ENCODE results near the gene CLEC2D.
"Not testable (repeated sequence)": the region's sequence is repeated elsewhere in the genome, so short reads cannot be mapped to it uniquely, and the experiment has no call there.

The CLEC2D gene

DNA sequence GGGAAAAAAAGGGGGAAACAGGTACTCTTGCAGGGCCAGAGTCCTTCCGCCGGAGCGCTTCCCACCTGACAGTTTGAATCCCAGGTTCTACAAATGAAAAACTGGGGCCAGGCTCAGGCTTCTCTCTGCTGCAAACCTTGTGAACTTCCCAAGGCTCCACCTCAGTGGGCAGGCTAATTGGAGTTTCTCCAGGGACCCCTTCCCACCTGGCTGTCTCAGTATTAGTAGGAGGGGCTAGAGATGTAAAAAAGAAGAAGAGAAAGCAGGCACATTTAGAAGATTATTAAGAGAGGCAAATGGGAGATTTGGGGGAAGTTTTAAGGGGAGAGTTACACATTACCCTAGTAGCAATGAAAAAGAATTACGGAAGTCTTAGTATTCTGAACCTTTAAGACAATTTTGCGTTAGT lies 20.0 kb upstream of the CLEC2D start:
- no peak for DNase-seq (ENCODE audit: low read depth, low spot score)
- H3K4me3 ChIP-seq (ENCODE audit: low read length): peak overlapping the region; percentile 61

DNA sequence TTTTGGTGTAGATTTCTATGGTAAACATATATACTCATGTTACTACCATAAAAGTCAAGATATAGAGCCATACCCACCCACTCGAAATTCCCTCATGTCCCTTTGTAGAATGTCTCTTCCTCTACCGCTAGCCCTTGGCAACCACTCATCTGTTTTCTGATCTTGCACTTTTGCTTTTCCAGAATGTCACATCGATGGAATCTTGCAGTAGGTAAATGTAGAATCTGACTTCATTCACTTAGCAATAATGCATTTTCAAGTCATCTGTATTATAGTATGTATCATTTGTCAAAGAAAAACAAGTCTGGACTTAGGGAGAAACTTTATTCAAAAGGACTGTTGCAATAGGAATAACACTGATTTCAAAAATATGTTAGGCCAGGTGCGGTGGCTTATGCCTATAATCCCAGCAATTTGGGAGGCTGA lies 19.3 kb upstream of the CLEC2D start:
- peak overlapping the region; percentile 24 for H3K4me3 ChIP-seq (ENCODE audit: low read length)
- no peak for DNase-seq (ENCODE audit: low read depth, low spot score)

DNA sequence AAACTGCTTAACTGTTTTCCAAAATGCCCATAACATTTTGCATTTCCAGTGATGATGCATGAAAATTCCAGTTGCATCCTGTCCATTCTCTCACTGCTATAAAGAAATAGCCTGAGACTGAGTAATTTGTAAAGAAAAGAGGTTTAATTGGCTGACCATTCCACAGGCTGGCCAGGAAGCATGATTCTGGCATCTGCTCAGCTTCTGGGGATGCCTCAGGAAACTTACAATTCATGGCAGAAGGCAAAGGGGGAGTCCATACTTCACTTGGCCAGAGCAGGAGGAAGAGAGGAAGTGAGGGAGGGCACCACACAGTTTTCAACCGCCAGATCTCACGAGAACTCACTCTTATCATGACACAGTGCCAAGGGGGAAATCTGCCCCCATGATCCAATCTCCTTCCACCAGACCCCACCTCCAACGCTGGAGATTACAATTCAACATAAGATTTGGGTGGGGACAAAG lies 18.2 kb upstream of the CLEC2D start:
- H3K4me3 ChIP-seq (ENCODE audit: low read length): no peak overlapping the region
- peak; percentile 41 for DNase-seq (ENCODE audit: low read depth, low spot score)

DNA sequence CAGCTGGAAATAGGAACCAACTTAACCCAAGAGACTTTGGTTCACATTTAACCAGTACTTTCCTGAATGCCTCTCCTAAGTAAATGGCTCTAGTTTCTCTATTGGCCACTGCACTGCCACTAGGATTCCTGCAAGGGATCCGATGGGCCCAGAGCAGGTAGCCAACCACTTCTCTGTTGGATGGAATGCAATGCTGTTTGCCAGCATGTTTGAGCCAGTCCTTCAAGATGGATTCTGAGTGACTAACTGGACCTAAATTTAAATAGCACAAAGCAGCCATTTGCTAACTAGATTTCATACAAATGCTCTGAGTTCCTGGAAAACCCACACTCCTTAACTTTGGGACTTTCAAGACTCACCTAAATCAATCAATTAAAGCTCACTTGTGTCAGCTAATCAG lies 9.5 kb upstream of the CLEC2D start:
- no peak overlapping the region for H3K4me3 ChIP-seq (ENCODE audit: low read length)
- DNase-seq (ENCODE audit: low read depth, low spot score): no peak

DNA sequence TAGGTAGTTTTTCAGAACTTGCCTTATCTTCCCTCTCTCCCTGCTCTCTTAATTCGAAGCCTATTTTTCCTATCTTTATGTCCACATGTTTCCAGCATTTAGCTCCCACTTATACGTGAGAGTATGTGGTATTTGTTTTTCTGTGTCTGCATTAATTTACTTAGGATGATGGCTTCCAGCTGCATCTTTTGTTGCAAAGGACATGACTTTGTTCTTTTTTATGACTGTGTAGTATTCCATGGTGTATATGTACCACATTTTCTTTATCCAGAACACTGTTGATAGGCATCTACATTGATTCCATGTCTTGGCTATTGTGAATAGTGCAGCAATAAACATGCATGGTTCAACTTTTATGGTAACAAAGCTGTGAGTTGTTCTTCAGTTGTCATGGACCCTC lies 7.8 kb upstream of the CLEC2D start:
- no peak overlapping the region for H3K4me3 ChIP-seq (ENCODE audit: low read length)
- DNase-seq (ENCODE audit: low read depth, low spot score): no peak

DNA sequence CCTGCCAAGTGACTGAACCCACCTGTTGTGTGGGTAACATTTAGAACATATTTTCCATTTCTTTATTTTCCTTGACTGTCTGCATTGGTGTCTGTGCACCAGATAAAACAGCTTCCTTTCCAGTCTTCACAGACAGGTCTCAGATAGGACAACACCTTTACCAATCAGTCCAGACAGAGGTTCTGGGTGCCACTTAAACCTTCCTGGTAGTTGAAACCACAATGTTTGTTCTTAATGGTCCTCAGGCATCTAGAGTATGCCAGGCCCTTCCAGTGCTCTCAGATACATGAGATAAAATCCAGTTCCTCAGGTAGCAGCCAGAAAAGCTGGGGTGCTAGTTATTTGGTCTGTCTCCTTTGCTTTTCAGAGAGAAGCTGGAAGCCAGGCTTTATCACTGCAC lies 7.0 kb upstream of the CLEC2D start:
- H3K4me3 ChIP-seq (ENCODE audit: low read length): no peak overlapping the region
- no peak for DNase-seq (ENCODE audit: low read depth, low spot score)

DNA sequence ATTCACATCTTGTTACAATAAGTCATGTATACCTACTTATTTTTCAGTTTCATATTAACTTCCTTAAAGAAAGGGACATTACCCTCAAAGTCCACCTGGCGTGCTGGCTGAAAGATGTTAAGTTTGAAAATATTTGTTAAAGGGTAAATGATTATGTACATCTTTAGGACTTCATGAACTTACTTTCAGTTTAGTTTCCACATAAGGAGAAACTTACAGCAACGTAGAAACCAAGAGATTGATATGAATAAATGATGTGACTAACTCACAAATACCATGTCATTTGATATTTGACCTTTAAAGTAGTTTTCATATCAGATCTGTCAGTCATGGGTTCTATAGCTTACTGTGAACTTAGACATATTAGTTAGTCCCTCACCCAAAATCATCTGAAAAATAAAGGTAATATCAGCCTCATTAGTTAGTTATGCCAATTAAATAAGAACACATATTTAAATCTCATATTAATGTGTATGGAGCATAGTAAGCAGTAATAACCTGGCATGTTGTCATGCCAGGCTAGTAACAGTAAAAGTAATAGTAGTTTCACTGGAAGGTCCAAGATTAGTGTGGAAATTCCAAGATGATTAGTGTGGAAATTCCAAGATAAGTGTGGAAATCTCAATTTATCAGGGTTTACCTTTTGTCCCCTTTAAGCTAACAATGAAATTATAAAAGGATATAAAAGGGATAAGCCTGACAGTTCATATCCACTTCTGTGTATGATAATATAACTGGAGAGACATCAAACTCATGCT lies 1.9 kb upstream of the CLEC2D start:
- no peak for DNase-seq (ENCODE audit: low read depth, low spot score)
- no peak overlapping the region for H3K4me3 ChIP-seq (ENCODE audit: low read length)

DNA sequence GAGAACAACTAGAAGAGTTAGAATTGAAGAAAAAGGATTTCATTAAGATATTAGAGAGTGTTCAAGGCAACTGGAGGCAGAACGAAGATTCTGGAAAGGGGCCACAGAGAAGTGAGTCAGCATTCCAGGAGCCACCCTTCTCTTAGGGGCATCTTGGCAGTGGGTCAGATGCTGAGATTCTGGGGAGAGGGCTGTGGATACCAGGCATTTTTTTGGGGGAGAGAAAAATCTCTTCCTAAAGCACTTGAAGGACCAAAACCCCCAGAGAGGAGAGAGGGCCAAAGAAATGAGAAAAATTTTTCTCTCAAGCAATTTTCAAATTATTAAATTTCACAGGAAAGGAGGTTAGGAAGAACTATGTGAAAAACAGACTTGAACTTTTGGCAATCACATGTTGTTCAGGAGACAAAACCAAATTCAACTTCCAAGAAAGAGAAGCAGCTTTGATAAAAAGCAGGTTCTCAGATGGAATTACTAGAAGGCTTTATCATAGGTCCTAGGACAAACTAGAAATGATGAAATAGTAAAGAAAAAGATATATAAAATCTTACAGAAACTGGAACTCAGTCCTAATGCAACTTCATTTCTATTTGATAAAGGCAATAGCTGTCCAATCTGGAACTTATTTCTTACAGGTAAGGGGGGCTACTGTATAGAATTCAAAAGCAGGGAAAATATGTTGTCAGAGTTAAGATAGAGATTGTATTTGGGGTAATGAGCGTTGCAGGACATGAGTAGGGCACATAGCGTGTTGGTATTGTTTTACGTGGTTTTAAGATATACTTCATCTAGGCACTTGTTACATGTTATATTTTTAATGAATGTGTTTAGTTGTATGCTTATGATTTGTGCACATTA lies 1.1 kb upstream of the CLEC2D start:
- H3K4me3 ChIP-seq (ENCODE audit: low read length): no peak overlapping the region
- no peak for DNase-seq (ENCODE audit: low read depth, low spot score)

DNA sequence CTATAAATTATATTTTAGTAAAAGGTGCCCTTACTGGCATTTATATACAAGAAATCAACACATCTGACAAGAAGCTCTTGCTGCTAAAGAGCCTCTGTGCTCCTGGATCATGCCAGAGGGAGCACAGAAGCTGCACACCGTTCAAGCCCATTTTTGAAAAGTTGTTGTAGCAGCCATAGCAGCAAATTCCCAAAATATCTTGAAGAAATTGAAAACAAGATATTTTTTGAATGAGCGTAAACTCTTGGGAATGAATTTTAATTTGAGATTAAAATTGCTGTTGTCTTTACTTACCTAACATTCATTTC lies 540 bp upstream of the CLEC2D start:
- no peak overlapping the region for H3K4me3 ChIP-seq (ENCODE audit: low read length)
- DNase-seq (ENCODE audit: low read depth, low spot score): no peak

DNA sequence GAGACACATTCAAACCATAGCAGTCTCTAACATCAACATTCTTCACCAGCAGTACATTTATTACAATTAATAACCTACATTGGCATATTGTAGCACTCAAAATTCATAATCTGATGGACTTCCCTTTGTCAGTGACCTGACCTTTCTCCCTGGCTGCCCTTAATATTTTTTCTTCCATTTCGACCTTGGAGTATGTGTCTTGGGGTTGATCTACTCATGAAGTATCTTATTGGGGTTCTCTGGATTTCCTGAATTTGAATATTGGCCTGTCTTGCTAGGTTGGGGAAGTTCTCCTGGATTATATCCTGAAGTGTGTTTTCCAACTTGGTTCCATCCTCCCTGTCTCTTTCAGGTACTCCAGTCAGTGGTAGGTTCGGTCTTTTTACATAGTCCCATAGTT lies 2.8 kb downstream of the CLEC2D start:
- H3K4me3 ChIP-seq (ENCODE audit: low read length); DNase-seq (ENCODE audit: low read depth, low spot score): not testable (repeated sequence)

DNA sequence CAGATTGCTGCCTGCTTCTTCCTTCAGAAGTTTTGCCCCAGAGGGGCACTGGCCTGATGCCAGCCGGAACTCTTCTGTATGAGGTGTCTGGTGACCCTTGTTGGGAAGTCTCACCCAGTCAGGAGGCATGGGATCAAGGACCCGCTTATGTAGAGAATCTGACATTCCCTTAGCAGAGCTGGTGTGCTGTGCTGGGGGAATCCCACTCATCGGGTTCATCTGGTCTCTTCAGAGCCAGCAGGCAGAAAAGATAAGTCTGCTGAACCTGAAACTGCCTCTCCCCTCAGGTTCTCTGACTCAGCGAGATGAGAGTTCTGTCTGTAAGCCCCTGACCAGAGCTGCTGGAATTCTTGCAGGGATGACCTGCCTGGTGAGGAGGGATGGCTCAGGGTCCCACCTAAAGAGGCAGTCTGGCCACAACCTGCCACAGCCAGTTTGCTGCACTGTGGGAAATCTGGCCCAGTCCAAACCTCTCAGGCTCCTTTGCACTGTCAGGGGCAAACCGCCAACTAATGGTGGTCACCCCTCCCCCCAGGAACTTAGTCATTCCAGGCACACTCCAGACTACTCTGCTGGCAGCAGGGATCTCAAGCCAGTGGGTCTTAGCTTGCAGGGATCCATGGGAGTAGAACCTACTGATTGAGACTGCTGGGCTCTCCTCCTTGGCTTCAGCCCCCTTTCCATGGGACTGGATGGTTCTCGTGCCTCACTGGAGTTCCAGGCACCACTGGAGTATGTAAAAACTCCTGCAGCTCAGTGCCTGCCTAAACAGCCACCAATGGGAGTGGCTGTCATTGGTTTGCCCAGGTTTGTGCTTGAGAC lies 4.1 kb downstream of the CLEC2D start:
- H3K4me3 ChIP-seq (ENCODE audit: low read length): no peak overlapping the region
- peak; percentile 58 for DNase-seq (ENCODE audit: low read depth, low spot score)

DNA sequence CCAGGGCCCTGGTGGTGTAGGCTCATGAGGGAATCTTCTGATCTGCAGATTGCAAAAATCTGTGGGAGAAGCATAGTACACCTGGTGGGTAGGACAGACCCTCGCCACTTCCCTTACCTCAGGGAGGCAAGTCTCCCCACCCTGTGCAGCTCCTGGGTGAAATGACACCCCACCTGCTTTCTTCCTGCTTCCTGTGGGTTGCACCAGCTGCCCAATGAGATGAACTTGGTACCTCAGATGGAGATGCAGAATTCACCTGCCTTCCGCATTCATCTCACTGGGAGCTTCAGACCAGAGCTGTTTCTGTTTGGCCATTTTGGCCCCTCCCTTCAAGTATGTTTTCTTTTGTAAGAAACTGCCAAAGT lies 4.7 kb downstream of the CLEC2D start:
- H3K4me3 ChIP-seq (ENCODE audit: low read length): no peak overlapping the region
- DNase-seq (ENCODE audit: low read depth, low spot score): peak; percentile 79

DNA sequence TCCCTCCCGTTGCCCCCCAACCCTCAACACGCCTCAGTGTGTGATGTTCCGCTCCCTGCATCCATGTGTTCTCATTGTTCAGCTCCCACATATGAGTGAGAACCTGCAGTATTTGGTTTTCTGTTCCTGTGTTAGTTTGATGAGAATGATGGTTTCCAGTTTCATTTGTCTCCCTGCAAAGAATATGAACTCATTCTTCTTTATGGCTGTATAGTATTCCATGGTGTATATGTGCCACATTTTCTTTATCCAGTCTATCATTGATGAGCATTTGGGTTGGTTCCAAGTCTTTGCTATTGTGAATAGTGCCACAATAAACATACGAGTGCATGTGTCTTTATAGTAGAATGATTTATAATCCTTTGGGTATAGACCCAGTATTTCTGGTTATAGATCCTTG lies 13.0 kb downstream of the CLEC2D start:
- DNase-seq (ENCODE audit: low read depth, low spot score); H3K4me3 ChIP-seq (ENCODE audit: low read length): not testable (repeated sequence)

DNA sequence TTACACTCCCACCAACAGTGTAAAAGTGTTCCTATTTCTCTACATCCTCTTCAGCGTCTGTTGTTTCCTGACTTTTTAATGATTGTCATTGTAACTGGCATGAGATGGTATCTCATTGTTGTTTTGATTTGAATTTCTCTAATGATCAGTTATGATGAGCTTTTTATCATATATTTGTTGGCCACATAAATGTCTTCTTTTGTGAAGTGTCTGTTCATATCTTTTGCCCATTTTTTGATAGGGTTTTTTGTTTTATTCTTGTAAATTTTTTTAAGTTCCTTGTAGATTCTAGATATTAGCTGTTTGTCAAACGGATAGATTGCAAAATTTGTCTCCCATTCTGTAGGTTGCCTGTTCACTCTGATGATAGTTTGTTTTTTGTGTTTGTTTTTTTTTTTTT lies 13.4 kb downstream of the CLEC2D start:
- not testable (repeated sequence) for H3K4me3 ChIP-seq (ENCODE audit: low read length); DNase-seq (ENCODE audit: low read depth, low spot score)

DNA sequence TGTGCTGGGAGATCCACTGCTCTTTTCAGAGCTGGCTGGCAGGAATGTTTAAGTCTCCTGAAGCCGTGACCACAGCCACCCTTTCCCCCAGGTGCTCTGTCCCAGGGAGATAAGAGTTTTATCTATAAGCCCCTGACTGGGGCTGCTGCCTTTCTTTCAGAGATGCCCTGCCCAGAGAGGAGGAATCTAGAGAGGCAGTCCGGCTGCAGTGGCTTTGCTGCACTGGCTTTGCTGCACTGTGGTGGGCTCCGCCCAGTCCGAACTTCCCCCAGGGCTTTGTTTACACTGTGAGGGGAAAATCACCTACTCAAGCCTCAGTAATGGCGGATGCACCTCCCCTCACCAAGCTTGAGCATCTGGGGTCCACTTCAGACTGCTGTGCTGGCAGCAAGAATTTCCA lies 15.9 kb downstream of the CLEC2D start:
- not testable (repeated sequence) for H3K4me3 ChIP-seq (ENCODE audit: low read length); DNase-seq (ENCODE audit: low read depth, low spot score)

DNA sequence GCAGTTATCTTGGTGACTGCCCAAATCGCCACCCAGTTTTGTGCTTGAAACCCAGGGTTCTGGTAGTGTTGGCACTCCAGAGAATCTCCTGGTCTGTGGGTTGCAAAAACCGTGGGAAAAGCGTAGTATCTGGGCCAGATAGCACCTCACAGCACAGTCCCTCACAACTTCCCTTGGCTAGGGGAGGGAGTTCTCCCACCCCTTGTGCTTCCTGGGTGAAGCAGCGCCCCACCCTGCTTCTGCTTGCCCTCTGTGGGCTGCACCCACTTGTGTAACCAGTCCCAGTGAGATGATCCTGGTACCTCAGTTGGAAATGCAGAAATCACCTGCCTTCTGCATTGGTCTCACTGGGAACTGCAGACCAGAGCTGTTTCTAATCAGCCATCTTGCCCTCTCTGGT lies 16.4 kb downstream of the CLEC2D start:
- no peak for DNase-seq (ENCODE audit: low read depth, low spot score)
- H3K4me3 ChIP-seq (ENCODE audit: low read length): no peak overlapping the region

DNA sequence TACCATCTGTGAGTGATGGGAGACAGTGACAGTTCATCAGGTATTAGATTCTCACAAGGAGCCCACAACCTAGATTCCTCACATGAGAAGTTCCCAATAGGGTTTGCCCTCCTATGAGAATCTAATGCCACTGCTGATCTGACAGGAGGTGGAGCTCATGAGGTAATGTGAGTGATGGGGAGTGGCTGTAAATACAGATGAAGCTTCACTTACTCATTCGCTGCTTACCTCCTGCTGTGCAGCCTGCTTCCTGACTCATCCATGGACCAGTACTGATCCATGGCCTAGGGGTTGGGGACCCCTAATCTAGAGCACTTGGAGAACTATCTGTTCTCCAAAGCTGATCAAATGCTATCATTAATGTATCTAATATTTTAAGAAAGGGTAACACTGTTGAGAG lies 17.7 kb downstream of the CLEC2D start:
- no peak for DNase-seq (ENCODE audit: low read depth, low spot score)
- no peak overlapping the region for H3K4me3 ChIP-seq (ENCODE audit: low read length)

DNA sequence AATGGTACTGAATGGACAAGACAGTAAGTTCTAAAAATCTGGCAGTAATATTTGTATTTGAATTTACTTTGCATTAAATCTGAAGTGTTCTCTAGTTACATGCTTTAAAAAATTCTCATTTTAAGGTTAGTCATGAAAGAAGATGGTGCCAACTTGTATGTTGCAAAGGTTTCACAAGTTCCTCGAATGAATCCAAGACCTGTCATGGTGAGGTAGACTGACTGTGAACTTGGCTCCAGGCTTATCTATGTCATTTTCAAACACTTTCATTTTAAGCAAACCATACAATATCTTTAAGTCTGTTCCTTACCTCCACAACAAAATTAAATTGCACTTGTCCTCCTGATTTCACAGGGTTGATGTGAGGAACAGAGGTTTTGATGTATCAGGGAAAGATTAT lies 23.4 kb downstream of the CLEC2D start:
- H3K4me3 ChIP-seq (ENCODE audit: low read length): no peak overlapping the region
- DNase-seq (ENCODE audit: low read depth, low spot score): no peak

DNA sequence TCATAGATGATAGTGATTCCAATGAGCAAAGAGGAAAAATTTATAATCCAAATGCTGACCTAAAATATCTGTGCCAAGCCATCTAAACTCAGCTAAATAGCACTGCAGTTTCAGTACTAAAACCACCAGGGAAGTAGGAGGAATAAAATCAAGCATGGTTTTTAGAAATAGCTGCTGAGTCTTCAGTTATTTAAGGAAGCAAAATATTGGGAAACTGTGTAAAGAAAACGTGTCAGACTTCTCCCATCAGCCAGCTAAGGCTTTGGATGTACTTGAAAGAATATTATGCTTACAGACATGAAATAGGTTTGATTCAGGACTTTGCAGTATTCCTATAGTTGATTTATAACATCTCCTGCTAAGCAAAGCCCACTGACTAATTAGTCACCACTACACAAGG lies 24.7 kb downstream of the CLEC2D start:
- H3K4me3 ChIP-seq (ENCODE audit: low read length): no peak overlapping the region
- no peak for DNase-seq (ENCODE audit: low read depth, low spot score)

DNA sequence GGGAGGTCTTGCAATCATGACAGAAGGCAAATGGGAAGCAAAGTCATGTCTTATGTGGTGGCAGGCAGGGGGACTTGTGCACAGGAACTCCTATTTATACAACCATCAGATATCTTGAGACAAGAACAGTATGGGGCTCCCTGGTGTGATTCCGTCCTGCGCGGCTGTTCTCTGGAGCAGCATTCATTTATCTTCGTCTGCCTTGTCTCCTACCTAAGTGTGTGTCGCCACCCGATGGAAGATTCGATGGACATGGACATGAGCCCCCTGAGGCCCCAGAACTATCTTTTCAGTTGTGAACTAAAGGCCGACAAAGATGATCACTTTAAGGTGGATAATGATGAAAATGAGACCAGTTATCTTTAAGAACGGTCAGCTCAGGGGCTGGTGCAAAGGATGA lies 25.6 kb downstream of the CLEC2D start:
- H3K4me3 ChIP-seq (ENCODE audit: low read length); DNase-seq (ENCODE audit: low read depth, low spot score): not testable (repeated sequence)

All from Jurkat, Clone E6-1 (cell line).